Measurements from ENCODE around the gene GSTP1. TPM values are rescaled to one million over a fixed set of nuclear protein-coding genes. Genes with fewer than 3 reads are reported as not detected.

GSTP1 gene
- total RNA-seq, 1 experiment from 2014 or later, result 570 TPM

DNA sequence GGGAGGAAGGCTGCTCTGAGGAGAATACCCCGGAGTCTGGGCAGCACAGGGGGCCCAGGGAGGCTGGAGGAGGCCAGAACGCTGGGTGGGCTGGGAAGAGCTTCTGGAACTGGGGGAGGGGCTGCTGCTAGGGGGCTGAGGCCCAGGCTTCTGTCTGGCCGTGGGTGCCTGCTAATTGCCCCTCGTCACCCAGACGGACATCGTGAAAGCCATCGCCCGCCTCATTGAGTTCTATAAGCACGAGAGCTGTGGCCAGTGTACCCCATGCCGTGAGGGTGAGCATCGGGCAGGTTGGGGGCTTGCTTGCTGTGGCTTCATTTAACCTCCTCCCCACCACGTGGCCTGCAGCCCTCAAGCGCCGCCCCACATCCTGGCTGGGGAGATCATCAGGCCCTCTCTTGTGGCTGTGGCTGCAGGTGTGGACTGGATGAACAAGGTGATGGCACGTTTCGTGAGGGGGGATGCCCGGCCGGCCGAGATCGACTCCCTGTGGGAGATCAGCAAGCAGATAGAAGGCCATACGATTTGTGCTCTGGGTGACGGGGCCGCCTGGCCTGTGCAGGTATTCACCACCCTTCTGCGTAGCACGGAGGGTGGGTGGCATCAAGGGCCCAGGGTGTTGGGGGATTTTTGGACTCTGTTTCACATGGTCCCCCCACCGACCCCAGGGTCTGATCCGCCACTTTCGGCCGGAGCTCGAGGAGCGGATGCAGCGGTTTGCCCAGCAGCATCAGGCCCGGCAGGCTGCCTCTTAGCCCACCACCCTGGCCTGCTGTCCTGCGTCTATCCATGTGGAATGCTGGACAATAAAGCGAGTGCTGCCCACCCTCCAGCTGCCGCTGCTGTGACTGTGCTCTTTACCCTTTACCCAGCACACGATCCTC lies 28.3 kb downstream of the GSTP1 start:
- no peaks in the 10 kb centered on the region for H3K27me3 ChIP-seq (ENCODE audit: control insufficient read depth, insufficient read depth, low read length)
- no peak overlapping the region for H3K4me3 ChIP-seq (ENCODE audit: low read depth in 2 of 2, low read length in 2 of 2)
- H3K36me3 ChIP-seq (ENCODE audit: control insufficient read depth, insufficient read depth, low read length), result no peaks in the 10 kb centered on the region; the same call in 1 of the 2 replicates
- H3K4me1 ChIP-seq (ENCODE audit: control insufficient read depth, insufficient read depth, low read length), result peaks cover 14% of the 10 kb centered on the region
- POLR2A ChIA-PET, result no interaction called here
- in situ Hi-C loops (cut with HindIII; ENCODE audit: low pct_unique_long_range_greater_than_20kb, low sequenced_read_pairs) (no loop called here), intact Hi-C loops (cut with micrococcal nuclease; ENCODE audit: unreplicated experiment) (no loop called here)
- H3K27ac ChIP-seq (ENCODE audit: low read length), result no peak overlapping the region
- TF ChIP-seq, protein P1, sequence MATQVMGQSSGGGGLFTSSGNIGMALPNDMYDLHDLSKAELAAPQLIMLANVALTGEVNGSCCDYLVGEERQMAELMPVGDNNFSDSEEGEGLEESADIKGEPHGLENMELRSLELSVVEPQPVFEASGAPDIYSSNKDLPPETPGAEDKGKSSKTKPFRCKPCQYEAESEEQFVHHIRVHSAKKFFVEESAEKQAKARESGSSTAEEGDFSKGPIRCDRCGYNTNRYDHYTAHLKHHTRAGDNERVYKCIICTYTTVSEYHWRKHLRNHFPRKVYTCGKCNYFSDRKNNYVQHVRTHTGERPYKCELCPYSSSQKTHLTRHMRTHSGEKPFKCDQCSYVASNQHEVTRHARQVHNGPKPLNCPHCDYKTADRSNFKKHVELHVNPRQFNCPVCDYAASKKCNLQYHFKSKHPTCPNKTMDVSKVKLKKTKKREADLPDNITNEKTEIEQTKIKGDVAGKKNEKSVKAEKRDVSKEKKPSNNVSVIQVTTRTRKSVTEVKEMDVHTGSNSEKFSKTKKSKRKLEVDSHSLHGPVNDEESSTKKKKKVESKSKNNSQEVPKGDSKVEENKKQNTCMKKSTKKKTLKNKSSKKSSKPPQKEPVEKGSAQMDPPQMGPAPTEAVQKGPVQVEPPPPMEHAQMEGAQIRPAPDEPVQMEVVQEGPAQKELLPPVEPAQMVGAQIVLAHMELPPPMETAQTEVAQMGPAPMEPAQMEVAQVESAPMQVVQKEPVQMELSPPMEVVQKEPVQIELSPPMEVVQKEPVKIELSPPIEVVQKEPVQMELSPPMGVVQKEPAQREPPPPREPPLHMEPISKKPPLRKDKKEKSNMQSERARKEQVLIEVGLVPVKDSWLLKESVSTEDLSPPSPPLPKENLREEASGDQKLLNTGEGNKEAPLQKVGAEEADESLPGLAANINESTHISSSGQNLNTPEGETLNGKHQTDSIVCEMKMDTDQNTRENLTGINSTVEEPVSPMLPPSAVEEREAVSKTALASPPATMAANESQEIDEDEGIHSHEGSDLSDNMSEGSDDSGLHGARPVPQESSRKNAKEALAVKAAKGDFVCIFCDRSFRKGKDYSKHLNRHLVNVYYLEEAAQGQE (IDR thresholded peaks at IDR 0.05; ENCODE audit: insufficient read depth in 1 of 2, low read depth in 2 of 2, low read length in 1 of 2), result no peak
- CTCF ChIA-PET, result no interaction called here
- no peak for ATAC-seq
- no TSS peak for BruUV-seq (replicated peaks)
- no peaks in the 10 kb centered on the region for H3K9me3 ChIP-seq (ENCODE audit: control insufficient read depth, insufficient read depth, low read depth, low read length)
- DNase-seq (ENCODE audit: low read depth, low spot score), result no peak

DNA sequence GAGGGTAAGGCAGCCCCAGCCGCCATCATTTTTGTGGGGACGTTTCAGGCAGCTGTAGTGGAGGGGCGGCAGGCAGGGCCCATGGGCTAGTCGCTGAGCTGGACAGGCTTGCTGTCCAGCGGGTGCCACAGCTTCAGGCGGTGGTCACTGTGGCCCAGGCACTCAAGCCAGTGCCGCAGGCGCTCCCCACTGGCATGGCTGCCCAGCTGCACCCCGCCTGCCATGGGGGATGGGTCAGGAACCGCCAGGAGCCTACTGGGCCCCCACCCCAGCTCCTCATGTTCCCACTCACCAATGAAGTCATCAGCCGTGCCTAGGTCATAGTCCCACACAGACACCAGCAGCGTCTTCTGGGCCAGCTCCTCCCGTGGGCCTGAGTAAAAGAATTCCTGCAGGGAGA lies 29.1 kb downstream of the GSTP1 start:
- TF ChIP-seq TCF7L2 (IDR thresholded peaks at IDR 0.05; ENCODE audit: low read depth, low read length), result no peak
- no peak for TF ChIP-seq CTCF (IDR thresholded peaks at IDR 0.05)
- TF ChIP-seq POLR2AphosphoS5 (IDR thresholded peaks at IDR 0.05; ENCODE audit: low read depth, low read length), result no peak
- CTCF ChIA-PET, result no interaction called here
- no TSS peak for BruUV-seq (replicated peaks)
- peaks cover 11% of the 10 kb centered on the region for H3K4me1 ChIP-seq (ENCODE audit: control insufficient read depth, insufficient read depth, low read length)
- DNase-seq (ENCODE audit: low read depth, low spot score) (no peak), ATAC-seq (no peak)
- intact Hi-C loops (cut with micrococcal nuclease; ENCODE audit: unreplicated experiment), result no loop called here
- H3K4me3 ChIP-seq (ENCODE audit: low read depth in 2 of 2, low read length in 2 of 2), result no peak overlapping the region
- H3K27me3 ChIP-seq (ENCODE audit: control insufficient read depth, insufficient read depth, low read length), result no peaks in the 10 kb centered on the region
- H3K27ac ChIP-seq (ENCODE audit: low read length), result no peak overlapping the region
- no peaks in the 10 kb centered on the region for H3K36me3 ChIP-seq (ENCODE audit: control insufficient read depth, insufficient read depth, low read length)
- in situ Hi-C loops (cut with HindIII; ENCODE audit: low pct_unique_long_range_greater_than_20kb, low sequenced_read_pairs), result no loop called here
- POLR2A ChIA-PET, result no interaction called here
- H3K9me3 ChIP-seq (ENCODE audit: control insufficient read depth, insufficient read depth, low read depth, low read length), result no peaks in the 10 kb centered on the region

GRCh38 chr11:67613313-67613959 lies 29.8 kb downstream of the GSTP1 start:
- Histone ChIP-seq H3K36me3 (ENCODE audit: control insufficient read depth, insufficient read depth, low read length) (no peaks in the 10 kb centered on the region), H3K9me3 (ENCODE audit: control insufficient read depth, insufficient read depth, low read depth, low read length) (no peaks in the 10 kb centered on the region), H3K4me1 (ENCODE audit: control insufficient read depth, insufficient read depth, low read length) (peaks cover 11% of the 10 kb centered on the region), H3K27me3 (ENCODE audit: control insufficient read depth, insufficient read depth, low read length) (no peaks in the 10 kb centered on the region), H3K4me3 (ENCODE audit: low read depth in 2 of 2, low read length in 2 of 2) (no peak overlapping the region), H3K27ac (ENCODE audit: low read length) (peak overlapping the region; percentile 37; the same call in 1 of the 2 replicates)
- no peak for TF ChIP-seq TCF7L2 (IDR thresholded peaks at IDR 0.05; ENCODE audit: low read depth, low read length)
- TF ChIP-seq SIN3A (IDR thresholded peaks at IDR 0.05; ENCODE audit: borderline replicate concordance, insufficient read depth, low read depth, low read length), result no peak
- no peak for TF ChIP-seq CTCF (IDR thresholded peaks at IDR 0.05)
- TF ChIP-seq, protein P1 (IDR thresholded peaks at IDR 0.05; ENCODE audit: insufficient read depth in 1 of 2, low read depth in 2 of 2, low read length in 1 of 2), result no peak
- no peak for TF ChIP-seq POLR2AphosphoS5 (IDR thresholded peaks at IDR 0.05; ENCODE audit: low read depth, low read length)
- ATAC-seq (peak; percentile 24), DNase-seq (ENCODE audit: low read depth, low spot score) (no peak)
- in situ Hi-C loops (cut with HindIII; ENCODE audit: low pct_unique_long_range_greater_than_20kb, low sequenced_read_pairs) (no loop called here), intact Hi-C loops (cut with micrococcal nuclease; ENCODE audit: unreplicated experiment) (no loop called here)
- BruUV-seq (replicated peaks), result no TSS peak
- ChIA-PET CTCF (interaction anchor here (0.5 to 1.8 kb wide), 5 partner anchors 8 to 58 kb away, joined by 3 to 11 read pairs (median 3); partner anchors contain the start of gene NUDT8), POLR2A (interaction anchor here (0.6 kb wide), 1 partner anchor 32 kb away, joined by 8 read pairs; no protein-coding TSS in a partner anchor)
